Cortex of kidney (tissue), 1 donor: ENCODE measurements around the gene C22orf23.

Source experiments
- DNase-seq: peaks from one replicate; lab custom pipeline; 2025; lab: John Stamatoyannopoulos, UW

Gene C22orf23

GRCh38 chr22:37897807-37898206, 55.6 kb downstream of the C22orf23 start:
- no peak for DNase-seq

DNA sequence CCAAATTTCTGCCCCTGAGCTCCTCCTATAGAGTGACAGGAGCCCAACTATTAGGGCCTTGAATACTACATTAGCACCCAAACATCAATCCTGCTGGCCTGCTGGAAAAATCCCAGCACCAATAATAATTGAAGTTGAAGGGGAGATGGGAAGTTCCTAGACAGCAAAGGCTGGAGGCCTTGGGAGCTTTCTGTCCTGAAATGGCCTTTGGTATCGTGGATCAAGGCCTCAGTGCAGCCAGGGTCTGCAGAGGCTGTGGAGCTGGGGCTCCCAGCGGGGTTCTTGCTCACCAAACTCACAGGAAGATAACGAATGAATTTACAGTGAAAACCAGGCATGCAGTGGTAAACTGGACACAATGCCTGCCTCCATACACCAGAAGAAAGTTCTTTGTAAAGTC, 56.5 kb downstream of the C22orf23 start:
- no peak for DNase-seq

GRCh38 chr22:37896181-37896592, 57.2 kb downstream of the C22orf23 start:
- DNase-seq = no peak

- DNase-seq = no peak
These were observed 58.3 kb downstream of the C22orf23 start for GRCh38 chr22:37894939-37895670.

DNA sequence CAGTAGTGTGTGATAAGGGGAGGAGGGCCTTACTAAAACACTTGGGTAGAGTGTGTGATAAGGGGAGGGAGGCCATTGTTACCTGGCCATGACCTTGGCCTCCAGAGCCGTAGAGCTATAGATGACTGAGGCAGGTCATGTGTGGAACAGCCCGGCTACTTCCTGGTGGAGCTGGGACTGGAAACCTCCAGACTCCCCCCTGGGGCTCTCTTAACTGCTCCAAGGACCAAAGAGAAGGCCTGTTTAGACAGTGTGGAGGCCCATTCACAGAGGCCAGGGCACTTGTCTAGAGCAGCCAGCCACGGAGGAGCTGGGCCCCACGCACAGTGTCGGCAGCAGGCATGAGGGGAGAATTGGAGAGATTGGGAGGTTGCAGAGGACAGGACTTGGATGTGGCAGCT, 59.8 kb downstream of the C22orf23 start:
- no peak for DNase-seq
